Activated CD8-positive, alpha-beta memory T cell treated with anti-CD3 and anti-CD28 coated beads, Interleukin-2, amount 50 U/mL, for 1 hour (primary cell): ENCODE results near the gene LSM7.

Source experiments
- DNase-seq: peaks from one replicate; pipeline ENCODE4 v3.0.0-alpha.2; 2020; ENCODE audit errors: extremely low read depth

Gene LSM7

DNA sequence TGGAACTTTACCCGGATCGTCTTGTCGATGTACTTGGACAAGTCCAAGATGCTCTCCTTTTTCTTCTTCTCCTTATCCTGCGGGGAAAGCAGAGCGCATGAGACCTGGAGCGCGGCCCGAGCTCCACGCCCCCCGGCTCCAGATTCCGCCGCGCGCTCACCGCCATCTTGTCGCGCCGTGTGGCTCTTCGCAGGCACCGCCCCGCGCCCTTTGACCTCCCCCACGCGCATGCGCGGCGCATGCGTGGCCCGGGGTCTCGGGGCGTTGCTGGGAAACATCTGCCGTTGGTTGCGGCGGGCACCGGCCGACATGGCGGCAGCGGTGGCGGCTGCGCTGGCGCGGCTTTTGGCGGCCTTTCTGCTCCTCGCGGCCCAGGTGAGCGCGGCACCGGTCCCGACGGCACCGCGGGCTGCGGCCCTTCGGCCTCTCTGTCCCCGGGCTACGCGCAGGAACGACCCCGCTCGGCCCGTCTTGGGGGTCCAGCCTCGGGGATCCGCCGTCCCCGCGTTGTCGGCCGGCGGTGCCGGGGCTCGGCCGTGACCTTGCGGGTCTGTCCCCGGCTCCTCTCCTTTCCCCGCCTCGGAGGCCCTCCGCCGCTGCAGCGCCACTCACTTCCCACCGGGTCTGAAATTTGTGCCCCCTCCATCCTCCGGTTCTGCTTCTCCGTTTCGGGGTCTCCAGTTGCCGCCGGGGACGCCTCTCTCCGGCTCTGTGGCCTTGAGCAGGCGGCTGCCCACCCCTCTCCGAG is at the start of gene LSM7, which contains the start of gene SPPL2B:
Gene LSM7, minus strand, starts transcription at position 186 of the 748 bp plus-strand sequence. Its CDS starts 20 bp downstream, at position 166.
Gene SPPL2B, plus strand, starts transcription at position 284 of the 748 bp plus-strand sequence. Its CDS starts 26 bp downstream, at position 310.
- peak; percentile 50 for DNase-seq

GRCh38 chr19:2376784-2377519 is 48.6 kb upstream of the LSM7 start:
- DNase-seq = no peak

DNA sequence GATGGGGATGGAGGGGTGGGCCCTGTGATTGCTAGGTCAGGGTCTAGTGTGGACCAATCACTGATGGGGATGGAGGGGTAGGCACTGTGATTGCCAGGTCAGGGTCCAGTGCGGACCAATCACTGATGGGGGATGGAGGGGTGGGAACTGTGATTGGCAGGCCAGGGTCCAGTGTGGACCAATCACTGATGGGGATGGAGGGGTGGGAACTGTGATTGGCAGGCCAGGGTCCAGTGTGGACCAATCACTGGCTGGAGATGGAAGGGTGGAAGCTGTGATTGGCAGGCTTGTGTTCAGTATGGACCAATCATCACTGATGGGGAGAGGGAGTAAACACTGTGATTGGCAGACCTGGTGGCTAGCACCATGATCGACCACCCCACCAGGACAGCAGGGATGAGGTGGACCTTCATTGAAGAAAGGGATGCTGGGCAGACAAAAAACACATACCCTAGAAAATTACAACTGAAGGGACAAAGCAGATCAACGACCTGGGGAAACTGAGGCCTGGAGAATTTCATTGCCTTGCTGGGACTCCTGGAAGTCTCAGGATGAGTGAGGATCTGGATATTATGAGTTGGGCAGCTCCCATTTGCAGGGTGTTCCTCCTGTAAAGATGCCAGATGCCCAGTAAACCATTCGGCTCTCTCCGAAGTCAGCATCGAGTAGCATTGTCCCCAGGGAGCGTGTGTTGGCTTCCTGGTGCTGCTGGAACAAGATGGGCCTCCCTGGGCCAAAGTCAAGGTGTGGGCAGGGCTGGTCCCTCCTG is 47.2 kb upstream of the LSM7 start:
- no peak for DNase-seq

DNA sequence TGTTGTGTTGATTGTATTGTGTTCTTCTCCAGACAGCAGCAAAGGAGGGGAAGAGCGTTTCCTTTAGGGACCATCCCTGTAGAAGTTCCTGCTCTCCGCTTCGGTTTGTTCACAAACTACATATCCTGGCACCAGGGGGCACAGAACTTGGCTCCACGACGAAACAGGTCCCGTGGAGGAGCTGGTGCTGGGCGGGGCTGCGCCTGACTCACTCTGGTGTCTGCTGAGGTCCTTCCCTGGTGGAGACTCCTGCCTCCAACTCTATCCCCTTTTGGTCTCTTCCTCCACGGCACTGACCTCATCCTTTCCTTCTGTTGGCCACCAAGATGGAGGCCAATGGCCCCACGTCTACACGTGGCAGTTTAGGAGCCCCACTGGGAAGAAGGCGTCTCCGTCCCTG is 46.4 kb upstream of the LSM7 start:
- DNase-seq = no peak

- no peak for DNase-seq
Observed at GRCh38 chr19:2372076-2372612, 43.8 kb upstream of the LSM7 start.

GRCh38 chr19:2371656-2372055 is 43.3 kb upstream of the LSM7 start:
- DNase-seq = no peak

- DNase-seq = no peak
Observed at GRCh38 chr19:2365201-2365970, 37.0 kb upstream of the LSM7 start.

GRCh38 chr19:2363419-2363818 is 35.0 kb upstream of the LSM7 start:
- DNase-seq = no peak

DNA sequence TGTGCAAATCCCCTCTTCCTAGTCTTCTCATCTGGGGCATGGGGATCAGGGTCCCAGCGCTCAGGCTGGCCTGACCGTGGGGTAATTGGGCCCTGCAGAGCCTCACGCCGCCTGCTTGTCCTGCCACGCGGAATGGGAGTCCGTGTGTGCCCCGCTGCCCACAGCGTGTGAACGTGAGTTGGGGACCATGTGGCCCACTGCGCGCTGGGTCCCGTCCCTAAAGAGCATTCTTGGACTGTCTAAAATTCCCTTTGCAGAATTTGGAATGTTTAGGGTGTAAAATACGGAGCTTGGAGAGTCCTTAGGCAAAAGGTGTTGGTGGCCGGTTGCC is 34.5 kb upstream of the LSM7 start:
- no peak for DNase-seq

DNA sequence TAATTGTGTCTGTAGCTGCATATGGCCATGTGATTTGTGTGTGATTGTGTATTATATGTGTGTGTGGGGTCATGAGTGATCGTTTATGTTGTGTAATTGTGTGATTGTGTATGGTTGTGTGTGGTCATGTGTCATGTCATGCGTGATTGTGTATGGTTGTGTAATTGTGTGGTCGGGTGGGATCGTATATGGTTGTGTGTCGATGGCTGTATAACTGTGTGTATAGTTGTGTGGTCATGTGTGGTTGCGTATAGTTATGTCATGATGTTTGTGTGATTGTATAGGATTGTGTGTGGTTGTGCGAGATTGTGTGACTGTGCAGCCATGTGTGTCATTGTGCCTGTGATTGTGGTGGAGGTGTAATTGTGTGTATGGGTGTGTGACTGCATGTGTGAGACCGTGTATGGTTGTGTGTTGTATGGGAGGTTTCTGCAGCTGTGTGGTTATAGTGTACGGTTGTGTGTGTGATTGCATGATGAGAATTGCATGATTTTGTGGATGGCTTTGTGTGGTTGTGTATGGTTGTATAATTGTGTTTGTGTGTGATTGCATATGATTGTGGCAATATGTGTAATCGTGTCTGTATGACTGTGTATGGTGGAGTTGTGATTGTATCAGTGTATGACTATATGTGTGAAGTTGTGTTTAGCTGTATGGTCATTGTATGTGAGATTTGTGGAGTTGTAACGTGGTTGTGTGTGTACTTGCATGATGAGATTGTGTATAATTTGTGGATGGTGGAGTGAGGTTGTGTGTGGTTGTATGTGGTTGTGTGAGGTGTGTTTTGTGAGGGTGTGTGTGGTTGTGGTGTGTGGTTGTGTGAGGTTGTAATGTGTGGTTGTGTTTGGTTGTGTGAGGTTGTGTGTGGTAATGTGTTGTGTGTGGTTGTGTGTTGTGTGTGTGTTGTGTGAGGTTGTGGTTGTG is 33.9 kb upstream of the LSM7 start:
- DNase-seq = no peak

GRCh38 chr19:2361246-2362045 is 33.1 kb upstream of the LSM7 start:
- DNase-seq = no peak

GRCh38 chr19:2360833-2361232 is 32.4 kb upstream of the LSM7 start:
- DNase-seq = no peak

- no peak for DNase-seq
Observed at GRCh38 chr19:2359992-2360685, 31.8 kb upstream of the LSM7 start, which contains the start of gene TMPRSS9. TMPRSS9 (plus strand) TSS chr19:2360265; CDS start chr19:2389786, 29,521 bp downstream.

GRCh38 chr19:2358548-2359173 is 30.3 kb upstream of the LSM7 start:
- DNase-seq = no peak

DNA sequence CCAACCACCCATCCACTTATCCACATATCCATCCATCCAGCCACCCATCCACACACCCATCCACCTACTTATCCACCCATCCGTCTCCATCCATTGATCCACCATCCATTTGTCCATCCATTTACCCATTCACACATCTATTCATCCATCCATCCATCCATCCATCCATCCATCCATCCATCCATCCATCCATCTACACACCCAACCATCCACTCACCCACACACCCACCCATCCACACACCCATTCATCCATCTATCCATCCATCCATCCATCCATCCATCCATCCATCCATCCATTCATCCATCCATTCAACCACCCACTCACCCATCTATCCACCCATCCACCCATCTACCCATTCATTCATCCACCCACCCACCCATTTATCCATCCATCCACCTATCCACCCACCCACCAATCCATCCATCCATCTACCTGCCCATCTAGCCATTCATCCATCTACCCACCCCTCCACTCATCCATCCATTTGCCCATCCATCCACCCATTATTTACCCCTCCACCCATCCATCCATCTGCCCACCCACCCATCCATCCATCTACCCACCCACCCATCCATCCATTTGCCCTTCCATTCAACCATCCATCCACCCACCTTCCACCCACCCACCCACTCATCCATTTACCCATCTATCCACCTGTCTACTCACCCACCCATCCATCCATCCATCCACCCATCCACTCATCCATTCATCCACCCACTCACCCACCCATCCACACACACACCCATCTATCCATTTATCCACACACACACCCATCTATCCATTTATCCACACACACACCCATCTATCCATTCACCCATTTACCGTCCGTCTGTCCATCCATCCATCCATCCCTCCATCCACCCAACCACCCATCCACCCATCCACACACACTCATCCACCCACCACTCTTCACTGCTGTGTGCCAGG is 29.2 kb upstream of the LSM7 start:
- no peak for DNase-seq

GRCh38 chr19:2356036-2356646 is 27.8 kb upstream of the LSM7 start:
- no peak for DNase-seq
